HG03457 (cell line): Measurements from ENCODE around the gene PDHA2.
"Not testable (repeated sequence)": the region's sequence is repeated elsewhere in the genome, so short reads cannot be mapped to it uniquely, and the experiment has no call there.

Experiments
- ATAC-seq: cut with Tn5 transposase; IDR thresholded peaks from one replicate; pipeline ENCODE4 v1.9.1; 2021; ENCODE audit warnings: moderate number of reproducible peaks; ENCODE audit not compliant: unreplicated experiment

The PDHA2 gene

DNA sequence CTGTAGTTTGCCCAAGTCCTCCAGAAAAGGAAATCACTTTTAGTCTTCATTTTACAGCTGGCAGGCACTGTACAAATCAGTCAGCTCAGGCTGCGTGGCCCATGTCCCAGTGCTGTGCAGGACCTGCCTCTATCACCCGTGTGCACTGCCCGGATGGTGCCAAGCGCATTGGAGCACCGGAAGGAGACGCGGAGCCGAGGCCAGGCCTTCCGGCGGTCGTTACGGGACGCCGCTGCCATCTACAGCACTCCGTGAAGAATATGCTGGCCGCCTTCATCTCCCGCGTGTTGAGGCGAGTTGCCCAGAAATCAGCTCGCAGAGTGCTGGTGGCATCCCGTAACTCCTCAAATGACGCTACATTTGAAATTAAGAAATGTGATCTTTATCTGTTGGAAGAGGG, at the start of gene PDHA2:
Gene PDHA2, plus strand, starts transcription at position 203 of the 400 bp plus-strand sequence. Its CDS starts 58 bp downstream, at position 261.
- ATAC-seq: no peak

GRCh38 chr4:95798003-95798402, 41.9 kb upstream of the PDHA2 start:
- no peak for ATAC-seq

DNA sequence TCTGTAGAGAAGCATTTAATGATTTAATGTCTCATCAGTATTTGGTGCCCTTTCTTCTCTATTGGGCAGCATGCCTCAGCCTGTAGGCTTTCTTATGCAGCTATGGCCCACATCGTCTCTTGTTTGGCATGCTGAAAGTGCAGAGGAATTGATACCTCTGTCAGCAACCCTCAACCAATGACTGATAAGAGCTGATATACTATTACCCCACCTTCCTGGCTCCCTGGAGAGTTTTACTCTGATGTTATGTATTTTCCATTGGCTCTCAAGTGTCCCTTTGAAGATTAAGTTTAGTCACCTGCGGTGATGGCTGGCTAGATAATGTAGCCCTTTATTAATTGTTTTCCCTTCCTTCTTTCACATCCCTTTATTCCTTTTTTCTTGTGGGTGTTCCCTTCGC, 41.2 kb upstream of the PDHA2 start:
- no peak for ATAC-seq

GRCh38 chr4:95821867-95822266, 18.0 kb upstream of the PDHA2 start:
- ATAC-seq: no peak

DNA sequence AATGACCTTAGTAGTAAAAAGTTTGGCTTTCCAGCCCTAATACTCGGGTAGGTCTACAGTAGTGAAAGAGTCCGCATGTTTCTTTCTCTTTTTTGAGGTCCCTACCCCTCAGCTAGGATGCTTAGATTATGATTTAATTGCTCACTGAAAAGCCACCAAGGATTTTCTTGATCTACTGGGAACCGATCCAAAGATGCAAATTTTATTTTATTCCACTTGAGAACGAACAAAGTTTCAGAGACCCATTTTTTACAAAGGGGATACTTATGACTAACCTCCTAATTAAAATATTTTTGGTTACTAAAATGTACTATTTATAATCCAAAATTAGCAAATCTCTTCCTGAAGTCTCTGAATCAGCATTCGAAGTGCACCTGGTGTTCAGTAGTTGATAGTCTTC, 14.3 kb upstream of the PDHA2 start:
- ATAC-seq: no peak

DNA sequence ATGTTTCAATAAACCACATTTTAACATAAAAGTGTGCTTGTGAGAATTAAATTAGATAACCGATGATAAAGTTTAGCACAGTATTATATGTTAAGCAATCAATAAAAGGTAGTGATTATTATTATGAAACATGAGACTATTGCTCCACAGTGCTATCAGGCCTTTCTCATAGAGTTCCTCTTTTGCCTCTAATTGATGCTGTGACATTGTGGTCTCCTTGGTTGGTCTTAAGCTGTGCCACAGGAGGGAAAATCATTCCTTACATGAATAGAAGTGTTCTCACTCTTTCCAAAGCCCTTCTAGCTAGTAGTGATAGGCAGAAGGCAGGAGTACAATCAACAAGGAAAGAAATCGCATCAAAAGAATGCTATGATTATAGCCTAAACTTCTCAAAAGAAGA, 9.2 kb upstream of the PDHA2 start:
- ATAC-seq: no peak

GRCh38 chr4:95831166-95831565, 8.7 kb upstream of the PDHA2 start:
- no peak for ATAC-seq

DNA sequence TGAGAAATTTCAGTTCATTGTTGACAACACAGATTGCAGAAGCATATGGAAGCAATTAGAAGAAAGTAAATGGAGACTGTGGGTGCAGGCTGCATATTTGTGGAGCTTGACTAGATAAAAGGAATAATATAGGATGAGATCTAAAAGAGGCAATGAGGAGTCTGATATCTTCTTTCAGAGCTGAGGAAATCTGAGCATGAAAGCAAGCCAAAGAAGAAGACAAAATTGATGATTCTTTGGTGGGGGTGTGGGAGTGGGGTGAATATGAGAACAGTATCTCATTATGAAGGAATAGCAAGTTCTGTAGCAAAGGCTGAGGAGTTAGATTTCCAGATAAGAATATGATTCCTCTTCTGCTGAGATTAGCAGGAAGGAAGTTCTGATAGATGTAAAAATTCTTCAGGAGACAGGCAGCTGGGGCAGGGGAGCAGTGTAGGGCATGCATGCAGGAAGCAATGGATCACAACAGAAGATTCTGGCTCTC, 6.1 kb upstream of the PDHA2 start:
- no peak for ATAC-seq

GRCh38 chr4:95835672-95836071, 4.2 kb upstream of the PDHA2 start:
- no peak for ATAC-seq

DNA sequence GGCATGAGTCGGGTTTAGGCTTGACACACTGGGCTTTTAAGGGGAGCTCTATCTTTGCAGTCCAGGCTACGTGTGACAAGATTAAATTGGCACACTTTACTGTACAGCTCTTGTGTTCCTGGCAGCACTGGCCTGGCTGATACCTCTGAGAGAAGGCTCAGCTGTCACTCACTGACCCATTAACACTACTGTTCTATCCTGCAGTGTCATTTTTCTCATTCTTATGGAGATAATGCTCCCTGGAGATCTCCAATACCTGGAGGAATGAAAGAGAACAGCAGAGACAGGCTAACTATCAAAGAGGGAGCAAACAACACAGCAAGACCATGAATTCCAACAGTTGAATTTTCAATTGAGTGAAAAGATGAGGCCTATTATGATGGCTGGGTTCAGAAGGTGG, 1.7 kb upstream of the PDHA2 start:
- ATAC-seq: no peak

- ATAC-seq: no peak
Measured at GRCh38 chr4:95847908-95848460, 8.1 kb downstream of the PDHA2 start.

DNA sequence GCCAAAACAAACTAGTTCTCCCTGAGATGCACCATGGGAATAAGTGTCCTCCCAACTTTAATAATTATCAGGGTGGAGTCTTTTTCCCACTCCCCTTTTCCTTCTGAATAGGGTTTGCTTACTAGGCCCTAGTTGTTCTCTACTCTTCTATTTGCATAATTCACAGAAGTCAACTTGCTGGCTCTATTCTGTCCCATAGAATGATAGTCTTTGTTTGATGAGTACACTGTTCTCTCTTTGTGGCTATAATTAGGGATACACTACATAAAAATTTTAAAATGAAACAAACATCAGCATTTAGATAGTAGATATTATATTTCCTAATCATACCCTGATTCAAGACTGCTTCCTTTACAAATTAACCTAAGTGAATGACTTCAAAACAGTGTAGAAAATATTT, 10.3 kb downstream of the PDHA2 start:
- ATAC-seq: no peak

DNA sequence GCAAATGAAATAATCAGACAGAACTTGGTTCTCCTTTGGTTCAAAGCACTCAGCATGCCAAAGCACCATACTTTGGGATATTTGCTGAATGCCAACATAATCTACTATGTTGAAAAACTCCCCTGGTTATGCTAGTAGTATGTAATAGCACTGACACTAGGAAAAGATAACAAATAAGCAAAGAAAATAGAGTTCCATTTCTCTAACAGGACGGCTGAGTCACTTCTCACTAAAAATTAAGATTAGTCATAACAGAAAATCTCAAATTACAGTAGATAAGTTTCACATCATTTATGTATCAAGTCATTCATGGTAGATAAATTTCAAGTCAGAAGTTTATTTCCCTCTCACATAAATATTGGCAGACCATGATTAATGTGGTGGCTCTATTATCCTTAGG, 17.9 kb downstream of the PDHA2 start:
- ATAC-seq: no peak

- ATAC-seq: no peak
Measured at GRCh38 chr4:95867919-95868318, 28.0 kb downstream of the PDHA2 start.

DNA sequence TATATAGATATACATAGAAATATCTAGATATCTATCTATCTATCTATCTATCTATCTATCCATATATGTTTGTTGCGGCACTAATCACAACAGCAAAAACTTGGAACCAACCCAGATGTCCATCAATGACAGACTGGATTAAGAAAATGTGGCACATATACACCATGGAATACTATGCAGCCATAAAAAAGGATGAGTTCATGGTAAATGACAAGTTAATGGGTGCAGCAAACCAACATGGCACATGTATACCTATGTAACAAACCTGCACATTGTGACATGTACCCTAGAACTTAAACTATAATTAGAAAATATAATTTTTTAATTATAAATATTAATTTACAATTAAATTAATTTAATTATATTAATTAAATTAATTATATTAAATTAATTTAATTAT, 29.5 kb downstream of the PDHA2 start:
- ATAC-seq: not testable (repeated sequence)

DNA sequence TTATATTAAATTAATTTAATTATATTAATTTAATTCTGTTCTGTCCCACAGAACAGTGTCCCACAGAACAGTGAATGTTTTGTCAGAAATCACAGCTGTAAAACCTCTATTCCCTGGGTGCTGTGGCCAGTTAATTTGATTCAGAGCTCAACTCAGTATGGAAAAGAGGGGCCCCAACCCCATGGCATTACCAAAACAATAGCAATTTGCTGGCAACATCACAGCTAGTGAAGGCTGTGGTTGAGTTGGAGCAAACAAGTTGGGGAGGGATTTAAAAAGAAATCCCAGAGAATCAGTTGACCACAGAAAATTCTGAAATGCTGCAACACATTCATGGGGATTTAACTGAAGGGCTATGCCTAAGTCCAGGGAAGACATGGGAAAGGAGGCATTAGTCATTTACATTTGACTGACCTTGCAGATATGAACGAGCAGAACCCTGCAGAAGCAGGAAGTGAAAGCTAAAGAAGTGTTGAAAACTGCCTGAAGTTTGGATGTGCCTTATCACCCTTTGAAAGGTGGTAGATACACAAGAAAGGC, 30.1 kb downstream of the PDHA2 start:
- no peak for ATAC-seq

DNA sequence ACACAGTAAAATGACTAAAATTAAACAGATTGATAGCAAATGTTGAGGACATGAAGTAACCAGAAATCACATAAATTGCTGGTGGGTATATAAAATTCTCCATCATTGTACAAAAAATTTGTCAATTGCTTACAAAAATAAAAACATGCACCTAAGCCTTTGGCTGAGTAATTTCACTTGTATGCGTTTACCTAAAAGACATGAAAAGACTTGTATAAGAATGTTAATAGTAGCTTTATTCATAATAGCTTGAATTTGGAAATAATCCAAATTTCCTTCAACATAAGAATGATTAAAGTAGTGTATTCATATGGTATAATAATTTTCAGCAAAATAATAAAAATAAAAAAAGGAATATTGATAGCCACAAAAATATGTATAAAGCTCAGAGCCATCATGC, 37.7 kb downstream of the PDHA2 start:
- no peak for ATAC-seq

GRCh38 chr4:95887551-95887950, 47.7 kb downstream of the PDHA2 start:
- ATAC-seq: no peak

DNA sequence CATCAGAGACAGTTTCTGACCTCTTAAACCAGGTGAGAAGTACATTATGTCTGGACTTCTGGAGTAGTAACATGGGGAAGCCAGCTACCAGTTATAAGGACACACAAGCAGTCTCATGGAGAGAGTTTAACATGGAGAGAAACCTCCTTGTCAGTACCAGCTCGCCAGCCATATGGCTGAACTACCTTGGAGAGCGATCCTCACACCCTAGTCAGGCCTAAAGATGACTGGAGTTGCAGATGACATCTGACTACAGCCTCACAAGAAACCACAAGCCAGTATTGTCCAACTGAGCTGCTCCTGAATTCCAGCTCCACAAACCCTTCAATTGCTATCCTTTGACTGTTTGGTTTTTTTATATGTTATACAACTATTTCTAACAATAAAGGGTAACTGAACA, 49.8 kb downstream of the PDHA2 start:
- ATAC-seq: no peak
